Glutamatergic neuron (in vitro differentiated cells): ENCODE data around the gene DPH7. TPM values are rescaled to one million over a fixed set of nuclear protein-coding genes. Genes with fewer than 3 reads are reported as not detected.
"Not testable (repeated sequence)": the region's sequence is repeated elsewhere in the genome, so short reads cannot be mapped to it uniquely, and the experiment has no call there.

Experiments used
- DNase-seq: peaks from one replicate; pipeline ENCODE4 v3.0.0; 2022
- H3K27ac Mint-ChIP-seq: one replicate; pipeline ENCODE4 v1.8.0; 2020; ENCODE audit warnings: mild to moderate bottlenecking, mixed read lengths, inconsistent platforms; ENCODE audit not compliant: unreplicated experiment
- H3K27me3 Mint-ChIP-seq: one replicate; pipeline ENCODE4 v1.8.0; 2020; ENCODE audit warnings: mild to moderate bottlenecking, moderate library complexity, mixed read lengths, inconsistent platforms; ENCODE audit not compliant: unreplicated experiment
- H3K36me3 Mint-ChIP-seq: one replicate; pipeline ENCODE4 v1.8.0; 2020; ENCODE audit warnings: mild to moderate bottlenecking, mixed read lengths, inconsistent platforms; ENCODE audit not compliant: unreplicated experiment
- H3K4me1 Mint-ChIP-seq: one replicate; pipeline ENCODE4 v1.8.0; 2020; ENCODE audit warnings: mild to moderate bottlenecking, low read depth, mixed read lengths, inconsistent platforms; ENCODE audit not compliant: unreplicated experiment
- H3K4me3 Mint-ChIP-seq: one replicate; pipeline ENCODE4 v1.8.0; 2020; ENCODE audit warnings: mild to moderate bottlenecking, mixed read lengths, inconsistent platforms; ENCODE audit not compliant: unreplicated experiment
- H3K9me3 Mint-ChIP-seq: one replicate; pipeline ENCODE4 v1.8.0; 2020; ENCODE audit warnings: mild to moderate bottlenecking, moderate library complexity, mixed read lengths, inconsistent platforms; ENCODE audit not compliant: unreplicated experiment
- long read RNA-seq: library from polyadenylated mRNA; unstranded; transcript quantifications from one replicate; pipeline ENCODE4 v2.0.0, GENCODE V29; 2020; ENCODE audit not compliant: unreplicated experiment
- total RNA-seq: library from RNA; stranded (reverse); fragmentation: NEBNext Ultra II Directional; extraction: Animal tissue kit (Norgen Biotek cat#: 25700); gene quantifications from one replicate; pipeline ENCODE4 v1.2.1, GENCODE V29; 2021; ENCODE audit not compliant: unreplicated experiment
- TF ChIP-seq, protein P1 (sequence below): fragments of 200-600 bp; sonication (generic); IDR thresholded peaks from one replicate; pipeline ENCODE4 v1.5.0; 2021; ENCODE audit not compliant: partially characterized antibody, unreplicated experiment

The DPH7 gene
- total RNA-seq: 64.6 TPM
- long read RNA-seq, transcript DPH7-201 (9 exons, 1,847 nt): major isoform, 11 of 32 reads
- long read RNA-seq, partial matches to known transcripts: 1 of 32 reads
- long read RNA-seq, other reads (novel, unspliced or antisense): 20 of 32 reads

GRCh38 chr9:137578518-137579258 is at the start of gene DPH7:
Gene DPH7 (minus strand): TSS chr9:137578925. CDS start chr9:137578777, 148 bp downstream.
- H3K36me3 Mint-ChIP-seq: peaks cover 5% of the 10 kb centered on the region
- TF ChIP-seq, protein P1, sequence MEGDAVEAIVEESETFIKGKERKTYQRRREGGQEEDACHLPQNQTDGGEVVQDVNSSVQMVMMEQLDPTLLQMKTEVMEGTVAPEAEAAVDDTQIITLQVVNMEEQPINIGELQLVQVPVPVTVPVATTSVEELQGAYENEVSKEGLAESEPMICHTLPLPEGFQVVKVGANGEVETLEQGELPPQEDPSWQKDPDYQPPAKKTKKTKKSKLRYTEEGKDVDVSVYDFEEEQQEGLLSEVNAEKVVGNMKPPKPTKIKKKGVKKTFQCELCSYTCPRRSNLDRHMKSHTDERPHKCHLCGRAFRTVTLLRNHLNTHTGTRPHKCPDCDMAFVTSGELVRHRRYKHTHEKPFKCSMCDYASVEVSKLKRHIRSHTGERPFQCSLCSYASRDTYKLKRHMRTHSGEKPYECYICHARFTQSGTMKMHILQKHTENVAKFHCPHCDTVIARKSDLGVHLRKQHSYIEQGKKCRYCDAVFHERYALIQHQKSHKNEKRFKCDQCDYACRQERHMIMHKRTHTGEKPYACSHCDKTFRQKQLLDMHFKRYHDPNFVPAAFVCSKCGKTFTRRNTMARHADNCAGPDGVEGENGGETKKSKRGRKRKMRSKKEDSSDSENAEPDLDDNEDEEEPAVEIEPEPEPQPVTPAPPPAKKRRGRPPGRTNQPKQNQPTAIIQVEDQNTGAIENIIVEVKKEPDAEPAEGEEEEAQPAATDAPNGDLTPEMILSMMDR: peak; percentile 97
- H3K4me3 Mint-ChIP-seq: peak within 1 kb of the TSS; percentile 90
- peak; percentile 99 for DNase-seq
- H3K9me3 Mint-ChIP-seq: peaks cover 2% of the 10 kb centered on the region
- no peaks in the 10 kb centered on the region for H3K27me3 Mint-ChIP-seq
- H3K4me1 Mint-ChIP-seq: peaks cover 16% of the 10 kb centered on the region
- peak within 1 kb of the TSS; percentile 38 for H3K27ac Mint-ChIP-seq

DNA sequence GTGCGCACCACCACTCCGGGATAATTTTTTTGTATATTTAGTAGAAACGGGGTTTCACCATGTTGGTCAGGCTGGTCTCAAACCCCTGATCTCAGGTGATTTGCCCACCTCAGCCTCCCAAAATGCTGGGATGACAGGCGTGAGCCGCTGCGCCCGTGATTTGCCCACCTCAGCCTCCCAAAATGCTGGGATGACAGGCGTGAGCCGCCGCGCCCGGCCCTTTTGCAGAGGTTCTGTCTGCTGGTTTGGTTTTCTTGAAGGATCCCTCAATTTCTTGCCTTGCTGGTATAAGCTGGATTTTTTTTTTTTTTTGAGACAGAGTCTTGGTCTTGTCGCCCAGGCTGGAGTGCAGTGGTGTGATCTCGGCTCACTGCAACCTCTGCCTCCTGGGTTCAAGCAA is 48.7 kb upstream of the DPH7 start:
- H3K4me3 Mint-ChIP-seq, H3K4me1 Mint-ChIP-seq, H3K36me3 Mint-ChIP-seq, H3K27me3 Mint-ChIP-seq, DNase-seq, H3K27ac Mint-ChIP-seq, H3K9me3 Mint-ChIP-seq: not testable (repeated sequence)

DNA sequence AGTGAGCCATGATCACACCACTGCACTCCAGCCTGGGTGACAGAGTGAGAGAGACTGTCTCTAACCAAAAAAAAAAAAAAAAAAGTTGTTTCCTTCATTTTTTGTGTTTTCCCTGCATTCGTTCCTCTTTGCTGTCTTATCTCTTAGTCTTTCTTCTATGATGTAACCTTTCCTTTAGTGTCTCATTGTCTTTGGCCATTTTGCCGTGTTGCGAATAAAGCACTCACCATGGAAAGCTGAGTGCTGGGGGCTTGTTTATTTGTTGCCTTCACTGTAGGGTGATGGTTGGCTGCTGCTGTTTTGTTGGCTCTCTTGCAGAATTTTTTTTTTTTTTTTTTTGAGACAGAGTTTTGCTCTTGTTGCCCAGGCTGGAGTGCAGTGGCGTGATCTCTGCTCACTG is 47.7 kb upstream of the DPH7 start:
- Mint-ChIP-seq H3K9me3 (peaks cover 3% of the 10 kb centered on the region), H3K4me1 (peaks cover 4% of the 10 kb centered on the region), H3K27me3 (peaks cover 6% of the 10 kb centered on the region), H3K27ac (no peak overlapping the region), H3K4me3 (no peak overlapping the region), H3K36me3 (no peaks in the 10 kb centered on the region)
- TF ChIP-seq, protein P1: no peak
- no peak for DNase-seq

GRCh38 chr9:137622211-137622610 is 43.5 kb upstream of the DPH7 start:
- peaks cover 15% of the 10 kb centered on the region for H3K27me3 Mint-ChIP-seq
- H3K27ac Mint-ChIP-seq, H3K4me1 Mint-ChIP-seq, H3K4me3 Mint-ChIP-seq, H3K36me3 Mint-ChIP-seq, DNase-seq: not testable (repeated sequence)
- H3K9me3 Mint-ChIP-seq: peaks cover 21% of the 10 kb centered on the region

DNA sequence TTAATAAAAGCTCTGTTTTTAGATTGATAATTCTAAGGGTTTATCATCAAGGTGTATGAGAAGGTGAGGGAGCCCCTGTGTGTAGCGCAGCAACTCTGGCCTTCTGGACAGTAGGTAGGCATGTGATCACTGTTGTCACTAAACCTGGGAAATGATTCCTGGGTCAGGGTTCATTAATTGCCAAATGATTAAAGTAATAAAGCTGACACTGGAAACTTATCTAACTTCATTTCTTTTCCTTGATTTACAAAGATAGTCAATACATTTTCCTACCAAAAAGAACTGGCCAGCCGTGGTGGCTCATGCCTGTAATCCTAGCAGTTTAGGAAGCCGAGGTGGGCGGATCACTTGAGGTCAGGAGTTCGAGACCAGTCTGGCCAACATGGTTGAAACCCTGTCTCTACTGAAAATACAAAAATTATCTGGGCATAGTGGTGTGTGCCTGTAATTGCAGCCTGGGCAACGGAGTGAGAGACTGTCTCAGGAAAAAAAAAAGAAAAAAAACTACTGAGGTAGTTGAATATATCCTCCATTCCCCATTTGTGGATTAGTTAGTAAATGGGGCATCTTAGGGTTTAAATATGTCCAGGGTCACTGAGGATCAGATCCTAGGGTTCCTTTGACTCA is 42.5 kb upstream of the DPH7 start:
- peak overlapping the region; percentile 99 for H3K4me3 Mint-ChIP-seq
- H3K27ac Mint-ChIP-seq: no peak overlapping the region
- peaks cover 21% of the 10 kb centered on the region for H3K9me3 Mint-ChIP-seq
- DNase-seq: no peak
- H3K4me1 Mint-ChIP-seq: peaks cover 8% of the 10 kb centered on the region
- TF ChIP-seq, protein P1: peak; percentile 62
- peaks cover 16% of the 10 kb centered on the region for H3K27me3 Mint-ChIP-seq
- H3K36me3 Mint-ChIP-seq: no peaks in the 10 kb centered on the region

- peaks cover 21% of the 10 kb centered on the region for H3K9me3 Mint-ChIP-seq
- no peak overlapping the region for H3K27ac Mint-ChIP-seq
- DNase-seq: no peak
- TF ChIP-seq, protein P1: no peak
- H3K27me3 Mint-ChIP-seq: peaks cover 15% of the 10 kb centered on the region
- H3K4me1 Mint-ChIP-seq: peaks cover 8% of the 10 kb centered on the region
- H3K36me3 Mint-ChIP-seq: no peaks in the 10 kb centered on the region
- H3K4me3 Mint-ChIP-seq: peak overlapping the region; percentile 99
These were observed 41.9 kb upstream of the DPH7 start for GRCh38 chr9:137620581-137620980.
